HG02884 (cell line): ENCODE results near the gene GALM.
A peak's percentile ranks its signal among the peaks of the same experiment; 100 is the strongest.
"Not testable (repeated sequence)": the region's sequence is repeated elsewhere in the genome, so short reads cannot be mapped to it uniquely, and the experiment has no call there.

ENCODE experiments used
- ATAC-seq: cut with Tn5 transposase; IDR thresholded peaks from one replicate; pipeline ENCODE4 v1.9.1; 2021; ENCODE audit warnings: mild to moderate bottlenecking, moderate library complexity; ENCODE audit not compliant: unreplicated experiment

GALM gene

DNA sequence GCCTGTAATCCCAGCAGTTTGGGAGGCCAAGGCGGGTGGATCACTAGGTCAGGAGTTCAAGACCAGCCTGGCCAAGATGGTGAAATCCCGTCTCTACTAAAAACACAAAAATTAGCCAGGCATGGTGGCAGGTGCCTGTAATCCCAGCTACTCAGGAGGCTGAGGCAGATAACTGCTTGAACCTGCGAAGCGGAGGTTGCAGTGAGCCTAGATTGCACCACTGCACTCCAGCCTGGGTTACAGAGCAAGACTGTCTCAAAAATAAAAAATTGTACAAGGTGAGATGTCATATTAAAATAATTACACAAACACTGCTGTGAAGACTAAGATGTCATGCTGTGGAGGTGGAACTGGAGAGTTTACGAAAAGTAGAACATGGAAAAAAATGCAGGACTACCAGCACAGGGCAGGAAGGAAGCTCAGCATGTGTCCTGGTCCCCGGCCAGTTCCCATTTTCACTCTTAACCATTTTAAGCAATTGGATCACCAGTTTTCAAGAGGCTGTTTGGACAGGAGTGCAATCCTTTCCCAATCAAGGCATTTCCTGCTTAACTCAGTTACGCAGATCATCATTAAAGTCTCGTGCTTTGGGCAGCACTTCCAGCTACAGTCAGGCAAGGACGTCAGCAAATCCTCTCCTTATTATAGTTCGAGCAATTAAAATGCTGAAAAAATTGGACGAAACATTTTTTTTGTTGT is 71.2 kb downstream of the GALM start:
- ATAC-seq, result not testable (repeated sequence)

GRCh38 chr2:38737925-38738324 is 72.0 kb downstream of the GALM start:
- no peak for ATAC-seq

GRCh38 chr2:38739524-38739923 is 73.6 kb downstream of the GALM start:
- no peak for ATAC-seq

- no peak for ATAC-seq
Measured at GRCh38 chr2:38740851-38741731, 75.2 kb downstream of the GALM start.

DNA sequence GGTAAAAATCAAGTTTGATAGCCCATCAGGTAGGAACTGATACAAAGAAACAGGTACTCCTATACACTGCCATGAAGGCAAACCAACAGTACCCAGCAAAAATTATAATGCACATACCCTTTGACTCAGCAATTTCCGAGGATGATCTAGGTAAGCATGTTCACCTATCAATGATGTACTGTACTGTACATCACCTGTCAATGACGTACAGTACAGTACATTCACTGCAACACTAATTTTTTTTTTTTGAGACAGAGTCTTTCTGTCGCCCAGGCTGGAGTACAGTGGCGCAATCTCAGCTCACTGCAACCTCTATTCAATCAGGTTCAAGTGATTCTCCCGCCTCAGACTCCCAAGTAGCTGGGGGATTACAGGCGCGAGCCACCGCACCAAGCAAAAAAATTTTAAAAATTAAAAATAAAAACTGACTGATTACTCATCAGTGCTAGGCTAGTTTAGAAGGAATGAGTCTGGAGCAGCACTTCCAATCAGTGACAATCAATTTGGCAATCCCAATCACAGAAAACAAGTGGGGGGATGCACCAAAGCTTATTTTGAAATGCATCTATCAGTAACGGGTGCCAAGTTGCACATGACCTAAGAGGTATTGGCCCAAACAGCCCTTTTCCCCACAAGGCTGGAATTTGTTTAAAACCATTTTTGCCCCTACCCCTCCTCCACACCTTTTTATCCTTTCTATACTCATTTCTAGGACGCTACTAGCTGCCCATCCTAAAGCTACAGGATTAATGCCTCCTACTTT is 77.1 kb downstream of the GALM start:
- no peak for ATAC-seq

DNA sequence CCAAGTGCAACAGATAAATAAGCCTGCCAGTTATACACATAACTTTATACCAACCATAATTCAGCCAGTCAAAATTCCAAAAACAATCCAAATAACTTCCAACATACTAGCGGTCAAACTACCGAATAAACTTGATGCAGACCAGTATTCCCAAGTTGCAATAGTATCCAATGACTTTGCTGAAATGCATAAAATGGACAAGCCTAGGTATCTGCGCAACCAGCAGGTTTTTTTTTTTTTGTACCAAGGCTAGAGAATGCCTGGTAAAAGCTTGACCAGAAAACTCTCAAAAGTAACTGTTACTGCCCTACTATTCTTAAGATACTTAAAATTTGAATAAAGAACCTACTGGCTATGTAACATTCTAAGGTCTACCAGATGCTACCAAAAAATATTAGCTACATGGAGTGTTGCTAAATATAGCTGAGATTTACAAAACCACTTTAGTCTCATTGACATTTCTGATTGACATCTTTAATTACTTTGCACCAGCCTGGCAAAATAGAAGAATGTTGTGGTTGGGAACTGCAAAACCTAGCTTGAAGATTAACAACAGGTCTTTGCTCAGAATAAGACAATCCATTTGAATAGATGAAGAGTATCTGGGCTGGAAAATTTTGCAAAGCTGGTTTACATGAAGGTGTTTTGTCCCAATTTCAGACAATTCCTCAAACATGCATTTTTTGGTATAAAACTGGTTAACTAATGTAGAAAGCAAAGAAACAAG is 77.9 kb downstream of the GALM start:
- ATAC-seq, result no peak

- ATAC-seq, result no peak
Measured at GRCh38 chr2:38744399-38744780, 78.5 kb downstream of the GALM start.

DNA sequence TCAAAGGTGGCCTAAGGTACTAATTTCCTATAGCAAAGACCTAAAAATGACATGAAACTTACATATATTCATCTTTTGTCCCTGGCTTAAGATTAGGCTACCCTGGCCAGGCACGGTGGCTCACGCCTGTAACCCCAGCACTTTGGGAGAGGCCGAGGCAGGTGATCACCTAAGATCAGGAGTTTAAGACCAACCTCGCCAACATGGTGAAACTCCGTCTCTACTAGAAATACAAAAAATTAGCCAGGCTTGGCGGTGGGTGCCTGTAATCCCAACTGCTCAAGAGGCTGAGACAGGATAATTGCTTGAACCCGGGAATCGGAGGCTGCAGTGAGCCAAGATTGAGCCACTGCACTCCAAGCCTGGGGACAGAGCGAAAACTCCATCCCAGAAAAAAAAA is 79.4 kb downstream of the GALM start:
- no peak for ATAC-seq

GRCh38 chr2:38747007-38747424 is 81.1 kb downstream of the GALM start:
- ATAC-seq, result no peak

DNA sequence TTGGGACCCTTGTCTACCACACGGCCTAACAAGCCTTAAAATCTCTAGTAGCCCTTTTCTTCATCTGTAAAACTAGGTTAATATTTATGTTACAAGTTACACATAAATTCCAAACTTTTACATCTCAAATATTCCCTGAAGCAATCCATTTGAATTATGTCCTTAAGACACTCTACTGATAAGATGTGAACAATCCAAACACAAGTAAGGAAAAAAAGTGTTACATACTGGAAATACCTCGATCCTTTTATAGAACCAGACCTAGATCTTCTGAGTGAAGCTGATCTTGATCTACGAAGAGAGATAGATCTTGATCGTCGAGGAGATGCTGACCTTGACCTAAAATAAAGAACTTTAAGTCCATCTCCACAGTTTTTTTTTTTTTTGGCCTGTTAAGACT is 81.9 kb downstream of the GALM start:
- no peak for ATAC-seq

DNA sequence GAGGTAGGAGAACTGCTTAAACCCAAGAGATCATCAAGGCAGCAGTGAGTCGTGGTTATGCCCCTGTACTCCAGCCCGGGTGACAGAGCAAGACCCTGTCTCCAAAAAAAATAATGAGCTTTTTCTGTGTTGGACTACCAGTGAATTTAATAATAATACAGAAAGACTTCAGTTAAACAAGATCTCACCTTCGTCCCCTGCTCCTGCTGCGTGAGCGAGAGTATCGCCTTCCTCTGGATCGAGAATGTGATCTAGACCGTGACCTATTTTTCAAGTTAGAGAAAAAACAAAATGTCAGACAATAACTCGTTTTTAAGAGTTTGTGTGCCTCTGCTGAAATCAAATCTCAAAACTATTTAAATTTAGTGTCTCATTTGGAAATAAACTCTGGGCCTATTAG is 82.5 kb downstream of the GALM start:
- no peak for ATAC-seq

DNA sequence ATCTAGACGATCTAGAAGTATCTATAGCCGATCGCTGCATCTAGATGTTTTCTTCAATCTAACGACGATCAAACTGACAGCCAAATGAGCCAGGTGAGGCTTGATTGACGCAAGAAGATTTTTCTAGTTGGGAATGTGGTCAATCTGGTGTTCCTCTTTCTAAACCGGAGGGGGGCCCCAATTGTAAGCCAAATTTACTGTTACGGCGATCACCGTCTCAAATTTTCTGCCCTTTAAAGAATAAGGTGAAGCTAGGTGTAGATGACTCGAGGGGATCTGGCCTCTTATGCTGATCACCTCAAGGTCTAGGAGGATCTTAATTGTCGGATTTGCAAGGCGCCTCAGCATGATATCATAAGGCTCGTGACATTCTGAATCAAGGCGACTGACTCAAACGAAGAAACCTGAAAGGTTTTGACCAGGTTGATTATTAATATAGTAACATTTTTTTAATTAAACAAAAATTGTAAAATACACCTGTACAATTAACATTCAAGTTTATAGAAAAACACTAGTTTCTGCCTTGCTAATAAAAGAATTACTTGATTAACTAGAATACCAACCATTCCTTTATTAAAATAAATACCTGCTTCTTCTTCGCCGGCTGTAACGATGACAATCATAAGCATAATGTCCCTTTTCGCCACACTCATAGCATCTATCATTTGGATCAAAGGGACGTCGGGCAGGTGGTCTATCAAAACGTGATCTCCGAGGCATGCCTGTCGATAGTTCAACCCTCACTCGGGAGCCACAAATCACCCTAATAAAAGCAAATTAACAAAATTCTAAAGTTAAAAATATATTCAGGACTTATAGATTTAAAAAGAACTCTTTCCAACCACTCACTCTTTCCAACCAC is 83.3 kb downstream of the GALM start:
- ATAC-seq, result no peak

GRCh38 chr2:38750011-38750890 is 84.3 kb downstream of the GALM start:
- peak; percentile 38 for ATAC-seq

- peak; percentile 75 for ATAC-seq
Measured at GRCh38 chr2:38750891-38751595, 85.1 kb downstream of the GALM start, which contains the start of gene SRSF7. Gene SRSF7, minus strand, starts transcription at chr2:38751361. Its CDS starts 105 bp downstream, at chr2:38751256.

- ATAC-seq, result peak; percentile 26
Measured at GRCh38 chr2:38751596-38752410, 85.9 kb downstream of the GALM start.

- ATAC-seq, result no peak
Measured at GRCh38 chr2:38754049-38754448, 88.1 kb downstream of the GALM start.

DNA sequence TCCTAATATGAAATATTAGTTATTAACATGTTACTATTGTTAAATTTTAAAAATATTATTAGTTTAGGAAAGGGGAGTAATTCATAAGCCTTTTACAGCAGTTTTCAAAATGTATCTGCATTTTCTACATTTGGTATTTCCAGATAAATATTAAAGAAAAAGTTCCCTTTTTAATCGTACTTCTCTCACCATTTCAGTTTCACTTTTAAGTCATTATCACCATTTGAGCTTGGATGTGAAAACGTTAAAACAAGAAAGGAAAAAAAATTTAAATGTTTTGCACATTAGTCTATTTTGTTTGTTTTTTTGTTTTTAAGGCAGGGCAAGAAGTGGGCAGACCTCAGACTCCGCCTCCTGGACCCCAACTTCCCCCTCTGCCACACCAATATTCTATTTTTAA is 88.6 kb downstream of the GALM start:
- no peak for ATAC-seq
